Stimulated activated CD4-positive, alpha-beta T cell treated with anti-CD3 and anti-CD28 coated beads, Interleukin-12 subunit alpha, Interleukin-12 subunit beta, amount 100 ng/mL, for 48 hours (primary cell): Measurements from ENCODE around the gene XYLT1.
"Not testable (repeated sequence)": the region's sequence is repeated elsewhere in the genome, so short reads cannot be mapped to it uniquely, and the experiment has no call there.

Experiments
- DNase-seq, 3 donors: peaks; one replicate each; pipeline ENCODE4 v3.0.0-alpha.2; 2020; ENCODE audit warnings: low read depth in 2 of 3, low spot score in 1 of 3

XYLT1 gene

DNA sequence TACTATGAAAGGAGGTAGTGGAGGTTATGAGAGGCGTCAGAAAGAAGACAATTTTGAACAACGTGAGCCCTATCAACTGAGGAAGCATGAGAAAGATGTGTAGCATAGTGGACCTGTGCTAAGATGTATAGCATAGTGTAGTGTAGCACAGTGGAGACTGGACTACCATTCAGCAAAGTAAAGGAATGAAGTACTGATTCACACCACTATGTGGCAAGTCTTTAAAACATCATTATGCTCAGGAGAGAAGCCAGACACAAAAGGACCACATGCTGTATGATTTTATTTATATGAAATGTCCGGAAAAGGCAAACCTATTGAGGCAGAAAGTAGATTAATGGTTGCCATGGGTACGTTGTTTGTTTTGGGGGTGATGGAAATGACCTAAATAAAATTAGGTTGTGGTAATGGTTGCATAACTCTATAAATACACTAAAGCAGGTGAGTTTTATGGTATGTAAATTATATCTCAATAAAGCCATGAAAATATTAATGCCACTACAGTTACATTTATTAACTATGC is 20.4 kb upstream of the XYLT1 start:
- DNase-seq, result no peak

GRCh38 chr16:17488506-17488905 is 17.7 kb upstream of the XYLT1 start:
- DNase-seq, result no peak

- no peak for DNase-seq
Measured at GRCh38 chr16:17483351-17483750, 12.6 kb upstream of the XYLT1 start.

DNA sequence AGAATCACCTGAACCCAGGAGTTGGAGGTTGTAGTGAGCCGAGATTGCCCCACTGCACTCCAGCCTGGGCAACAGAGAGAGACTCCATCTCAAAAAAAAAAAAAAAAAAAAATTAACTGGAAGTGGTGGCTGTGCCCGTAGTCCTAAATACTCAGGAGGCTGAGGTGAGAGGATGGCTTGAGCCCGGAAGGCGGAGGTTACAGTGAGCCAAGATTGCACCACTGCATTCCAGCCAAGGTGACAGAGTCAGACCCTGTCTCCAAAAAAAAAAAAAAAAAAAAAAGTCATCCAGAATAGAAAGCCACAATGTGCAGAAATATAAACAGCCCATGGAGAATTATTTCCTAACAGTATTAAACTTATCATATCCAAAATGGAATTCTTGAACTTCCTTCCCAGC is 11.6 kb upstream of the XYLT1 start:
- not testable (repeated sequence) for DNase-seq

- DNase-seq, result no peak
Measured at GRCh38 chr16:17481736-17482135, 11.0 kb upstream of the XYLT1 start.

DNA sequence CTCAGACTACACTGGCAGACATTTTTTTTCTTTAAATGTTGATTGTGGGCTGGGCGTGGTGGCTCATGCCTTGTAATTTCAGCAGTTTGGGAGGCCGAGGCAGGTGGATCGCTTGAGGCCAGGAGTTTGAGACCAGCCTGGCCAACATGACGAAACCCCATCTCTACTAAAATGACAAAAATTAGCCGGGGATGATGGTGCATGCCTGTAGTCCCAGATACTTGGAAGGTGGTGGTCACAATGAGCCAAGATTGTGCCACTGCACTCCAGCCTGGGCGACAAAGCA is 6.4 kb upstream of the XYLT1 start:
- not testable (repeated sequence) for DNase-seq

- no peak for DNase-seq
Measured at GRCh38 chr16:17476414-17477259, 5.9 kb upstream of the XYLT1 start.

DNA sequence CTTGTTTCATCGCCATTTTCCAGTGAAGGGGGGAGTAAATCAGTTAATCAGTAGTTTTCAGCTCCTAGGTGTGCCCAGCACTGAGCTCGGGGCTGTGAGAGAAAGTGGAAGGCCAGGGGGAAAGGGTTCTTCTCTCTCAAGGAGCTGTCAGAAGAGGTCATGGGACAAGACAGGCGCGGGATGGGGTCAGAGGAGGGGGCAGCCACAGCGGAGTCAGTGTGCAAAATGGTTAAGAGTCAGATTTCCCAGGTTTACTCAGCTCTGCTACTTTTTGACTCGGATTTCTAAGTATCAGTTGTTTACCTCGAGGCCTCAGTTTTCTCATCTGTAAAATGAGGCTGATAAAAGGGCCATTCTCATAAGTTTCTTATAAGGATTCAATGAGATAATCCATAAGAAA is 4.3 kb upstream of the XYLT1 start:
- no peak for DNase-seq

DNA sequence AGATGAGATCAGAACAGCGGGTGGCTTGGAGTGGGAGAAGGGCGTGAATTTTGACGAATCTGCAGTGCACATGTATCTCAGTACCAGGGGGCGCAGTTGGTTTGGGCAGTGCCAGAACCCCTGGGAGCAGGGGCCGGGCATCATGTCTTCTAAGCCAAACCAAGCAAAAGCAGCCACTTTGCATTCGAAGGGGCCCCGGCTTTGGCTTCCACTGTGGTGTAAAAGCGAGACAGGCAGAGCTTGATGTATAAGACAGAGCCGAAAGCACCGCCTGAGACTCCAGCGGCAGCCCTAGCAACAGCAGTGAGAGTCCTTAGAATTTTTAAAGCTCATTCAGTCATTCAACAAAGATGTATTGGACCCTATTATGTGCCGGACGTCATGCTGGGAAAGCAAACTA is 3.8 kb upstream of the XYLT1 start:
- DNase-seq, result no peak

DNA sequence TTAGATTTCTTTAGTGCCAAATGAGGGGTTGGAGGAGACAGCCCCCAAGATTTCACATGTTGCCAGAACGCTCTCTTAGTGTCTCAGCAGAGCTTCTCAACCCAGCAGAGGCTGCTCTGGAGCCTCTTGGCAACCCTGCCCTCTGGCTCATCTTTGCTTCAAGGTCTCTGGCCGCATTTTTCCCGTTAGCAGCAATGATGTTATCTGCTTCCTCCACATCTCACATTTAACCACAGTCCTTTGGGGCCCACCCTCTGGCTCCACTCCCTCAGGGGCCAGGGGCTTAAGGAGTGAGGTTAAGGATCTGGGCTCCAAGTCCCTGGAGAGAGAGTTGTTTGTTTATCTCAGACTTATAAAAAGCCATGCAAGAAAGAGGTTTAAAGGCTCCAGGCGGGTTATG is 3.3 kb upstream of the XYLT1 start:
- DNase-seq, result no peak

DNA sequence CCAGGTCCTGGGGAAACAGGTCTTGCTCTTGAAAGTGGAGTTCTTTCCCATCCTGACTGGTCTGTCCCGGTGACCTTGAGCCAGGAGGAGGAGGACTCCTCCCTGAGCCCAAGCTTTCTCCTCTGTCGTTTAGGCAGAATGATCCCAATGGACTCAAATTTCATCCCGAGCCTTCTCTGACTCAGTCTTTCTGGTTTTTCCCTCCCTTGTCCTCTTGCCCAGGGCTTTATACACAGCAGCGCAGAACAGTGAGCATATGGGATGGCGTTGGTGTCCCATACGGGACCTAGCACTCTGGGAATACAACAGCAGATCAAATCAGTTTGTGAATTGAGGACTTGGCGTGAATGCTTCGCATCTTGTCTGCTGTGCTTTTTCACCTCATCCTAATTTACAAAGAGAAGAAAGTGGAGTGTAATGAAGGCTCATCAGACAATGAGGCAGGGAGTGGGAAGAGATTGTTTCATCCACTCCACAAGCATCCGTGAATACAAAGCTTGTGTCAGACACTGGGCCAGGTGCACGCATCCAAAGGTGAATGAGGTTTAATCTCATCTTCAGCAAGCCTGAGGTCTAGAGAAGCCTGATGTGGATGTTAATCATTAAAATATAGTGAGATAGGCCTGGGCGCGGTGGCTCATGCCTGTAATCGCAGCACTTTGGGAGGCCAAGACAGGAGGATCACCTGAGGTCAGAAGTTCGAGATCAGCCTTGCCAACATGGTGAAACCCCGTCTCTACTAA is 1.1 kb upstream of the XYLT1 start:
- no peak for DNase-seq

GRCh38 chr16:17470182-17470907 is 415 bp downstream of the XYLT1 start:
- peak in 1 of 3 donors; percentile 28 for DNase-seq

DNA sequence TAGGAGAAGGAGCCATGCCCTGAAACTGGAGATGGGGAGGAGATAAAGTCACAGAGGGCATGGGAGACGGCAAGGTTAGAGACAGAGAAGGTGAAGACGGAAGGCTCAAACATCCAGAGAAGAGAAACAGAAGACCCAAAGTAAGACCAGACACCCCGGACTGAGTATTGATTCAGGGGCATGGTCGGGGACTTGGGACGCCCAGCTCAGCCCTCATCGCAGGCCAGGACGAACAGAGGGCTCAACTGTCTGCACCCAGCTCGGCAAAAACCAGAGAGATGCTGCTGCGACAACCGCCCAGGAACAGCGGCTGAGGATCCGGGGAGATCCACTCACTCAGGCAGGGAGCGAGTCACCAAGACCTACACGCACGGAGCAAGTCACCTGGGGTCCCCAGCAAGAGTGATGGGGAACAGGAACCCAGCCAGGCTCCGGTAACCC is 999 bp downstream of the XYLT1 start:
- no peak for DNase-seq

DNA sequence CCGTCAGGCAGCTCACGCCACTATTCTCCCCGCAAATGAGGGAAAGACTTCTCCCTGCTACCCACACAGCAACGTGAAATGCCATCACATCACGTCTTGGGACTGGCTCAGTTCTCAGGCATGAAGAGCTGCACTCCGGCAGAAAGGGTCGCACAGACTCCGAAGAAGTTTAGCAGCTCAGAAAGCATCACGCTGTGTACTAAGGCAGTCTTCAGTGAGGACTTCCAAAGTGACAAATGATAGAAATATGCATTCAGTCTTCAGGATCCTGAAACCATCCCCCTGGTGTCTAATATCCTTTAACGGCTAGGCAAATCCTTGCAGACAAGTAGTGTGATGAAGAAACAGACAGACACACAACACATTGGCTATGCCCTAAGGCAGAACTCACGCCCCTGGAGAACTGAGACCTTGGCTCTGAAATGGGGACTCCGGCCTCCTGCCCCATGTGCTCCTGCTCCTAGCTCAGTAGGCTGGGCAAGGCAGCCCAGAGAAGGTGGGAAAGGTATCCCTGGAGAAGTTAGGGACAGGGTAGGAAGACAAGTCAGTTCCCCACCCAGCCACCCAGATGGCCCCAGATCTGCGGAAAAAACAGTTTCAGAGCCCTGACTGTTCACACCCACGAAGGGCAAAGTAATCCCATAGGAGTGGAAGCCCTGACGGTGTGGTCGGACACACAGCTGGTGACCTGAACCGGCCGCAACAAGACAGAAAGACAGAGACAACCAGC is 1.6 kb downstream of the XYLT1 start:
- DNase-seq, result no peak

DNA sequence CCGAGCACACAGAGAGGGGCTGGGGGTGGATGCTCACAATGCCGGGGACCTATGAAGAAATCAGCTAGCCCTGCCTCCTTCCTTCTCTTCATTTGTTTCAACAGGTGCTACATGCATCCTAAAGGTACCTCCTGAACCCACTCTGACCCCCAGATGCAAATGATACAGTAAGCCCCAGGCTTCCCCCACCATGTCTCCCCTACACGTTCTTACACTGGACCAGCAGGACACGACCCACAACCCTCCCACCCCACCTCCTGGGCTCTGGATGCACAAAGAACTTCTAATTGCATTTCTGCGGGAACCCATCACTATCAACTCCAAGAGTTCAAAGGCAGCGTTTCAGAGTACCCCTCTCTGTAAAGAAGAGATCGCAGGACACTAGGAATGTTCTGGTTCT is 2.1 kb downstream of the XYLT1 start:
- no peak for DNase-seq

DNA sequence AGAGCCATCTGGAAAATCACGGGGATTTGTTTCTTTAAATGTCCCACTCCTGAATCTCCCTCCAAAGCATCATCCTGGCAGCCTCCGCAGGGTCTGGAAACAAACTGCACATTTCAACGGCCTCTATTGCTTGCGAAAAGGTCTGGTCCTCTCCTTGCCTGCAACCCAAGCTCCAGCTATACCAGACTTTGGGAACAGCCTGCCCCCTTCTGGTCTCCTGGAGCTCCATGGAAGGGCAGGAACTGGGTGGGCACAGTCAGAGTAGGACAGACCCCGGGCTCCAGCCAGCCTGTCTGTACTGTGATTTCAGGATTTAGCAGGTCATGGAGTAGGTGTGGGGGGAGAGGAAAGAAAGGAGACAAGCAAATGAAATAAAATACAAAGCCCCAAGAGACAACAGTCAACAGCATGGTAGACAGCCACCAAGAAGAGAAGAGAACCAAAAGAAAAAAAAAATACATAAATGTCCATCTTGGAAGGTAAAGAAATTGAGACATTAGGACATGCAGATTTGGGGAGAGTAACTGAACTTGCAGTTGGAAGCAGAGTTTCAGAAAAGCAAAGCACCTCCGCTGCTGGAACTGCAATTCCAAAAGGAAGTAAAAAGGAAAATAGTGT is 2.7 kb downstream of the XYLT1 start:
- DNase-seq, result no peak

DNA sequence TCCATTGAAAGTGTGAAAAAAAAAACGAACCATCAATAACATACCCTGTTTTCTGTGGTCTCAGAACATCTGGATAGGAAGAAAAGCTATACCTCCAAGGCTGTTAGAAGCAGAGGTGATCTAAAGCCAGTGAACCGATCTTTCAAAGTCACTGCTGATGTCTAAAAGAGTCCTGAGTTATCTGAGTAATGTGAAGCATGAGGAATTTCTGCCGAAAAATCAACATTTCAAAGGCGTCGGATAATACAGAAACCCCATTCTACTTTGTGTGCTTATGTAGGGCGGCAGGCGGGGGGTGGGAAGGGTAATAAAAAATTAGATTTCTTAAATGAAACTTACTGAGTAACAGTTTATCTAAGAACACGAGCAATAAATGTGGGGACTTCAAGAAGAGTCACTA is 3.9 kb downstream of the XYLT1 start:
- no peak for DNase-seq

DNA sequence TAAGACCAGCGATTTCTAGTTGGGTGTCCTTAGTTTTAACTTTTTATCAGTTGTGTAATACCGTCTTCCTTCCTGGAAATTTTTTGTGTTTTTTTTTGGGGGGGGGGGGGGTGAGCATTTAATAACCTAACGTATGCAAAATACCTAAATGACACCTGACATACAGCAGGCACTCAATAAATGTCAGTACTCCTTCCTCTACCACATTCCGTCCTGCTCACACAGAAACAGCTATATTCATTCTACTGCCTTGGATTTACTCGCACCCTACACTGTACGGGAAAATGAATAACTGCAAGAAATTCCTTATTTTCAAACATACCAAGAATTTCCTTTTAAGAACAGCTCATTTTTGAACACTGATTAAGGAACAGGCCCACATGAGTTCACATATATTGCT is 5.3 kb downstream of the XYLT1 start:
- no peak for DNase-seq

- no peak for DNase-seq
Measured at GRCh38 chr16:17463335-17463734, 7.4 kb downstream of the XYLT1 start.

DNA sequence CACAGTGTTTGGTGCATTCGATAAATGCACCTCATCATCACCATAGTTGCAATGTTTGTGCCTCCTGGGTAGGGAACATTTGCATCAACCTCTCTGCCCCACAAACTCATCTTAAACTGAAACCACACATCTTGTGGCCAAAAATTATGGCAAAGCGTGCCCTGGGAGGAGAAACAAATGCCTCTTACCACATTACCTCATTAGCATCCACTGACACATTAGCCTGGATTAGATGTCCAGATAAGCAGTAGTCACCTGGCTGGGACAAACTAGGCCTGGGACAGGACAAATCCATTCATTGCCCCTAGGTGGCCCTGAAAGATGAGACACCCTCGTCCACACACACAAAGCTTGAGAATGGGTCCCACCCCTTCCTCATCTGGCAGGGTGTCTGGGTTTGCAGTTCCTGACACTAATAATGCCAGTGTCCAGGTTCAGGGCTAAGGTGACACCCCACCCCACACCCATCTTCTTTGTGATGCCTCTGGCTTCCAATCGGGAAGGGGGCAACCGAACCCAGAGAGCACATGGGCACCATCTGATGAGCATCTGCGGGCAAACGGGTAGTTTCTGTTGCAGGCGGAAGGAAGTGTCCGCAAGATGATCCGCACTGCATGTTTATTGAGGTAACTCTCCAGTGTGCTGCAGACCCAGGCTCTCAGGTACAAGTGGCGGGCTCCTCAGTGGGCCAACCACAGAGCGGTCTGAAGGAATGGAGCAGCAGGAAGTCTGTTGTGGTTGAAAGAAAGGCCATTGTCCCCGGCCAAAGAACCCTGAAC is 8.6 kb downstream of the XYLT1 start:
- DNase-seq, result no peak
